Activated CD4-positive, alpha-beta T cell treated with anti-CD3 and anti-CD28 coated beads for 36 hours (primary cell): ENCODE results near the gene TAF9. TPM values are rescaled to one million over a fixed set of nuclear protein-coding genes. Genes with fewer than 3 reads are reported as not detected.

Source experiments
- total RNA-seq, 2 experiments: library from RNA; stranded (reverse); gene quantifications; one replicate each; pipeline ENCODE4 v1.2.3, GENCODE V29; 2021

TAF9 gene
- total RNA-seq, 2 experiments from 2014 or later: 67.5 to 73.8 TPM

Other genes with a start within 250 kb of the TAF9 start
- 100 to 1,000 TPM; 163 to 205 TPM for gene CCNB1, start 202.4 kb downstream of the TAF9 start, total RNA-seq
- gene CENPH, start 179.9 kb downstream of the TAF9 start, total RNA-seq: 10 to 100 TPM; 96.0 to 98.3 TPM
- 10 to 100 TPM; 47.0 to 47.8 TPM for gene CDK7, start 134.6 kb downstream of the TAF9 start, total RNA-seq
- 10 to 100 TPM; 10.2 to 14.0 TPM for gene CCDC125, start 36.7 kb downstream of the TAF9 start, total RNA-seq
- gene AK6, start within 50 bp of the TAF9 start, total RNA-seq: 10 to 100 TPM; 63.2 to 93.8 TPM
- 10 to 100 TPM; 27.7 to 31.3 TPM for gene RAD17, start 298 bp upstream of the TAF9 start, total RNA-seq
- gene MARVELD2, start 45.6 kb upstream of the TAF9 start, total RNA-seq: under 1 TPM; 0.30 to 0.58 TPM
- gene OCLN, start 123.3 kb upstream of the TAF9 start, total RNA-seq: 1 to 10 TPM in 1 of 2 experiments, under 1 TPM in 1; 0.57 to 2.1 TPM
- gene GTF2H2C, start 190.7 kb upstream of the TAF9 start, total RNA-seq: 10 to 100 TPM; 42.2 to 48.5 TPM